Gastroesophageal sphincter (tissue), 4 donors: ENCODE measurements around the gene RPL3. TPM values are rescaled to one million over a fixed set of nuclear protein-coding genes. Genes with fewer than 3 reads are reported as not detected.

Experiments
- ATAC-seq: fragments of 150-250 bp; one replicate; pipeline ENCODE4 v1.9.1; 2016; ENCODE audit warnings: mild to moderate bottlenecking, moderate library complexity
- H3K27ac ChIP-seq, 4 donors: fragments of 200-600 bp; sonication (generic) in 3 of 4; 1 replicate in 3 of 4; 2 replicates in 1 of 4; pipeline ENCODE4 v1.5.1; 2016 to 2019
- H3K27me3 ChIP-seq: fragments of 200-600 bp; sonication (generic); one replicate; pipeline ENCODE4 v1.5.1; 2019
- H3K36me3 ChIP-seq, 2 donors: fragments of 200-600 bp; sonication (generic); one replicate each; pipeline ENCODE4 v1.5.1; 2019; ENCODE audit warnings: control low read depth in 1 of 2
- H3K4me1 ChIP-seq, 3 donors: fragments of 200-600 bp; sonication (generic); 1 replicate in 2 of 3; 2 replicates in 1 of 3; pipeline ENCODE4 v1.5.1; 2016 to 2019; ENCODE audit warnings: control low read depth in 2 of 3
- H3K4me3 ChIP-seq, 2 donors: fragments of 200-600 bp; sonication (generic); one replicate each; pipeline ENCODE4 v1.5.1; 2019; ENCODE audit warnings: mild to moderate bottlenecking in 1 of 2, moderate library complexity in 1 of 2
- H3K9me3 ChIP-seq, 3 donors: fragments of 200-600 bp; sonication (generic); one replicate each; pipeline ENCODE4 v1.5.1; 2017 to 2019; ENCODE audit warnings: control low read depth in 2 of 3
- EP300 ChIP-seq: sonication (generic); formaldehyde crosslinking; IDR thresholded peaks from one replicate; pipeline ENCODE4 v1.6.1; 2017; ENCODE audit warnings: antibody characterized with exemption, mild to moderate bottlenecking
- POLR2A ChIP-seq, 2 donors: fragments of 450-650 bp; IDR thresholded peaks; one replicate each; pipeline ENCODE4 v1.6.1; 2017; ENCODE audit warnings: antibody characterized with exemption in 2 of 2, mild to moderate bottlenecking in 2 of 2, moderate library complexity in 1 of 2
- POLR2AphosphoS5 ChIP-seq: sonication (generic); formaldehyde crosslinking; IDR thresholded peaks from one replicate; pipeline ENCODE4 v1.6.1; 2017; ENCODE audit warnings: antibody characterized with exemption
- WGBS, 2 donors: methylation state at CpG; one replicate each; pipeline ENCODE4 v1.1.5; 2018; ENCODE audit warnings: low coverage in 1 of 2; 5-methylcytosine and 5-hydroxymethylcytosine counted together
- small RNA-seq, 4 donors: library from RNA; depleted of rRNA; stranded (forward); fragments of <200 nt; gene quantifications; one replicate each; pipeline ENCODE3, GENCODE V24; 2016
- total RNA-seq, 4 donors: library from RNA; depleted of rRNA; stranded (reverse); fragments of >200 nt; gene quantifications; one replicate each; pipeline ENCODE4 v1.1.0, GENCODE V29; 2016
- TF ChIP-seq, protein P1 (sequence below), 4 experiments: fragments of 200-600 bp in 2 of 4; fragments of 450-650 bp in 2 of 4; sonication (generic) in 1 of 4; IDR thresholded peaks; one replicate each; pipeline ENCODE4 v1.5.1; 2017 to 2019; ENCODE audit warnings: antibody characterized with exemption in 4 of 4, mild to moderate bottlenecking in 2 of 4, moderate library complexity in 2 of 4

Gene RPL3
- total RNA-seq, 4 donors from 2014 or later: 1,539 to 2,425 (median 1,793) TPM

DNA sequence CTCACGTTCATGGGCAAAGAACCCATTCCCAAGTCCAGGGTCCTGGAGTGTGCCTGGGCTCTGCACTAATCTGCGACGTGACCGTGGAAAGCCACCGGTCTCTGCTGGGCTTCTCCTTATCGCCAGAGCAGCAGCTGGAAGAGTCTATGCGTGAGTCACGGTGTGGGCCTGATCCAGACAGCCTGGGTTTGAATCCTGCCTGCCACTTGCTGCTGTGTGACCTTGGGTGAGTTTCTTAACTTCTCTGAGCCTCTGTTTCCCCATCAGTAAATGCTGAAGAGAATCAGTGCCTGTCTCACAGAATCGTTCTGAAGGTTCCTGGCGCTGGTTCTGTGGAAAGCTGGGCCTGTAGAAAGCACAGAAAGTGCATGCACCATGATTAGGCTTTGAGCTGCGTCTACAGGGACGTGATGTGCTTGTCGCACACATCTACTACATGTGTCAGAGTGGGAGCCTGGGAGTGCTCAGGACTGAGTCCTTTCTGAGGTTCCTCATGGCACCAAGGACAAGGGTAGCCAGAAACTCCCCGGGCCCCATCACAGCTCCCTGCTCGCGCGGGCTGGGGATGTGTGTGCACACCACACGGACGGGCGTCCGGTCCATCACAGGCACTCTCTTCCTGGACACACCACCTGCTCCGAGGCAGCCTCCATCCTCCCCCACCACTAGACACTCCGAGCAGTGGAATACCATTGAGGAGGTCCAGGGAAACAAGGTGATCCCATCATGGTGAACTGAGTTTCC lies 54.1 kb downstream of the RPL3 start:
- peak overlapping the region in 2 of 4 donors; percentile 7 to 39 for H3K27ac ChIP-seq
- 100% methylated on average over 1 to 2 of the region's 23 CpGs for WGBS, 2 donors
- no peak for ATAC-seq

DNA sequence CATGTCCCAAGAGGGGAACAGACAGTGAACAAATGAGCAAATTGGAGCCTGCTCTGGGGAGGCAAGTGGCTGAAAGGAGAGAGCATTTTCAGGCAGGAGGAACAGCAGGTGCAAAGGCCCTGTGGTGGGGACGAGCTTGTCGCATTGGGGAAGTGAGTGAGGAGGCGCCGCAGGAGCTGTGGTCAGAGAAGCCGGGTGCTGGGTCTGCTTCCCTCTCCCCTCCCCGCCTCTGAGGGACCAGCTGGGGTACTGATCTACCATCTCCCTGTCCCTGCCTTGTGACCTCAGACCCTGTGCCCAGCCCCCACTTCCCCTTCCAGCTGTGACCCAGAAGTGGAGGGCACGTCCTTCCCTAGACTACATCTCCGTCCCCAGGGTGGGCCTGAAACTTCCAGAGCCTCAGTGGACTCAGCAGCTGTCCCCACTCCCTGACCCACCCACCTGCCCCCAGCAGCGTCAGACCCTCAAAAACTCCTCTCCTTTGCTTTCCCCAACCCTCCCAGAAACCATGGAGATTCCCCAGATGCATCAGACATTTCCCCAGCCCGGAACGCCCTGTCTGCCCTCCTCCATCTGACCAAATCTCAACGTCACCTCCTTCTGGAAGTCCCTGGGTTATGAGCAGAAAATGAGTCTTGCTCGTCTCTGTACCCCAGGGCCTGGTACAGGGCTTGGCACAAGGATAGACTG lies 54.9 kb downstream of the RPL3 start:
- H3K9me3 ChIP-seq: peaks cover 0 to 21% (median 0%) of the 10 kb centered on the region in 3 donors
- no peaks in the 10 kb centered on the region for H3K36me3 ChIP-seq
- peak; percentile 66 for ATAC-seq
- no peak overlapping the region for H3K4me3 ChIP-seq
- TF ChIP-seq POLR2A (IDR thresholded peaks at IDR 0.05): no peak
- H3K27me3 ChIP-seq: no peaks in the 10 kb centered on the region
- H3K4me1 ChIP-seq: no peaks in the 10 kb centered on the region
- WGBS, 2 donors: 56 to 91% methylated on average over 6 to 7 of the region's 13 CpGs
- H3K27ac ChIP-seq: no peak overlapping the region

More for the DNA sequence above, 54.1 kb downstream of the RPL3 start:
- TF ChIP-seq EP300 (no peak), POLR2A (IDR thresholded peaks at IDR 0.05) (no peak), POLR2AphosphoS5 (no peak)
- TF ChIP-seq, protein P1, sequence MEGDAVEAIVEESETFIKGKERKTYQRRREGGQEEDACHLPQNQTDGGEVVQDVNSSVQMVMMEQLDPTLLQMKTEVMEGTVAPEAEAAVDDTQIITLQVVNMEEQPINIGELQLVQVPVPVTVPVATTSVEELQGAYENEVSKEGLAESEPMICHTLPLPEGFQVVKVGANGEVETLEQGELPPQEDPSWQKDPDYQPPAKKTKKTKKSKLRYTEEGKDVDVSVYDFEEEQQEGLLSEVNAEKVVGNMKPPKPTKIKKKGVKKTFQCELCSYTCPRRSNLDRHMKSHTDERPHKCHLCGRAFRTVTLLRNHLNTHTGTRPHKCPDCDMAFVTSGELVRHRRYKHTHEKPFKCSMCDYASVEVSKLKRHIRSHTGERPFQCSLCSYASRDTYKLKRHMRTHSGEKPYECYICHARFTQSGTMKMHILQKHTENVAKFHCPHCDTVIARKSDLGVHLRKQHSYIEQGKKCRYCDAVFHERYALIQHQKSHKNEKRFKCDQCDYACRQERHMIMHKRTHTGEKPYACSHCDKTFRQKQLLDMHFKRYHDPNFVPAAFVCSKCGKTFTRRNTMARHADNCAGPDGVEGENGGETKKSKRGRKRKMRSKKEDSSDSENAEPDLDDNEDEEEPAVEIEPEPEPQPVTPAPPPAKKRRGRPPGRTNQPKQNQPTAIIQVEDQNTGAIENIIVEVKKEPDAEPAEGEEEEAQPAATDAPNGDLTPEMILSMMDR (IDR thresholded peaks at IDR 0.05): no peak
- H3K36me3 ChIP-seq: no peaks in the 10 kb centered on the region
- peaks cover 0 to 21% (median 0%) of the 10 kb centered on the region in 3 donors for H3K9me3 ChIP-seq
- no peaks in the 10 kb centered on the region for H3K27me3 ChIP-seq
- no peaks in the 10 kb centered on the region for H3K4me1 ChIP-seq
- H3K4me3 ChIP-seq: no peak overlapping the region

DNA sequence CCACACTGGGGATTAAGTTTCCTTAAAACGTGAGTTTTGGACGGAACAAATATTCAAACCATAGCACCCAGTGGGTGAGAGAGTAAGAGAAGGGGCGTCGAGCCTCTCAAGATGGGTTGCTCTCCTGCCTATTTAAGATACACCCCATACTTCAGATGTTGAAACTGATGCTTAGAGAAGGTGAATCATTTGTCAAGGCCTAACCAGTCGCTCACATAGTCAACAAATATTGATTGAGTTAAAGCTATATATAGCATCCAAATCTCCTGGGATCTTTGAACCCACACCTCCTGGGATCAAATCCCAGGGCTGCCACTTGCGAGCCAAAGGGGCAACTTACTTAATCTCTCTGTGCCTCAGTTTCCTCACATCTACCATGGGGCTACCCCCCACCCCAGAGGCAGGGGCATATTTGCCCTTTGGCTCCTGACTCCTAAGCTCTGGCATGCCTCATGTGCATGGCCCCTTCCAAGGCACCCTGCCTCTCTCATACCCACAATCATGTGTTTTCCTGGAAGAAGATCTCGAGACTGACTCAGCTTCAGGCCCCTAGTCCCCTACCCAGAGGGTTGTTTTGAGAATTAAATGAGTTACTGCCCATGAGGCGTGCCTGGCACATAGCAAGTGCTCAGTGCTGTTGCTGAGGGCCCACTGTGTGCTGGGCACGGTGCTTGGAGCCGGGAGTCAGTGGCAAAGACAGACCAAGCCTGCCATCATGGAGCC lies 55.6 kb downstream of the RPL3 start:
- TF ChIP-seq, protein P1 (IDR thresholded peaks at IDR 0.05): no peak
- TF ChIP-seq EP300: no peak
- TF ChIP-seq POLR2A (IDR thresholded peaks at IDR 0.05): no peak
- TF ChIP-seq POLR2AphosphoS5: no peak
- WGBS, 2 donors: 80 to 87% methylated on average over 6 of the region's 10 CpGs
- H3K27ac ChIP-seq: no peak overlapping the region
- no peaks in the 10 kb centered on the region for H3K4me1 ChIP-seq
- no peak overlapping the region for H3K4me3 ChIP-seq
- no peak for ATAC-seq
- H3K9me3 ChIP-seq: peaks cover 0 to 21% (median 0%) of the 10 kb centered on the region in 3 donors
- no peaks in the 10 kb centered on the region for H3K36me3 ChIP-seq
- no peaks in the 10 kb centered on the region for H3K27me3 ChIP-seq

Small RNA genes within 50 kb of the gene (small RNA-seq; reads per million reads assigned to genes)
- gene SNORD43 (0 reads per million in 4 donors), gene SNORD83A (3,128 to 4,564 (median 3,218) reads per million in 4 donors), gene SNORD83B (0 reads per million in 4 donors)

Other genes starting within 250 kb of the RPL3 start
- gene APOBEC3G, start 242.3 kb downstream of the RPL3 start, total RNA-seq: 1 to 10 TPM; 3.2 to 8.3 (median 7.3) TPM
- gene APOBEC3H, start 222.4 kb downstream of the RPL3 start, total RNA-seq: not detected
- gene CBX7, start 166.9 kb downstream of the RPL3 start, total RNA-seq: 100 to 1,000 TPM; 102 to 223 (median 171) TPM
- gene PDGFB, start 74.6 kb downstream of the RPL3 start, total RNA-seq: 10 to 100 TPM in 3 of 4 donors, 1 to 10 TPM in 1; 7.1 to 27.9 (median 15.1) TPM
- 10 to 100 TPM; 13.3 to 34.2 (median 20.1) TPM for gene SYNGR1, start 30.4 kb upstream of the RPL3 start, total RNA-seq
- gene TAB1, start 80.2 kb upstream of the RPL3 start, total RNA-seq: 10 to 100 TPM; 20.6 to 29.0 (median 23.8) TPM
- 1 to 10 TPM; 2.6 to 3.9 (median 2.9) TPM for gene MGAT3, start 137.4 kb upstream of the RPL3 start, total RNA-seq
- gene MIEF1, start 182.7 kb upstream of the RPL3 start, total RNA-seq: 10 to 100 TPM; 17.8 to 28.3 (median 21.4) TPM
- gene ATF4, start 200.9 kb upstream of the RPL3 start, total RNA-seq: 100 to 1,000 TPM; 450 to 718 (median 563) TPM
- 100 to 1,000 TPM; 144 to 176 (median 160) TPM for gene RPS19BP1, start 213.1 kb upstream of the RPL3 start, total RNA-seq